HG03103 (cell line): ENCODE data around the gene MEPCE.

Experiments
- ATAC-seq: cut with Tn5 transposase; IDR thresholded peaks from one replicate; pipeline ENCODE4 v1.9.1; 2021; ENCODE audit warnings: low read depth; ENCODE audit not compliant: unreplicated experiment

MEPCE gene

GRCh38 chr7:100482728-100483089 is 53.1 kb downstream of the MEPCE start:
- ATAC-seq, result no peak

- ATAC-seq, result no peak
Measured at GRCh38 chr7:100483090-100483721, 53.6 kb downstream of the MEPCE start.
